ENCODE data around the gene ASAH2. TPM values are rescaled to one million over a fixed set of nuclear protein-coding genes. Genes with fewer than 3 reads are reported as not detected.
"Not testable (repeated sequence)": the region's sequence is repeated elsewhere in the genome, so short reads cannot be mapped to it uniquely, and the experiment has no call there.

The ASAH2 gene
- total and polyA plus RNA-seq, 2 donors (not counting 1 experiment from before 2014, with no cell fraction given) = 0.25 to 0.44 TPM

DNA sequence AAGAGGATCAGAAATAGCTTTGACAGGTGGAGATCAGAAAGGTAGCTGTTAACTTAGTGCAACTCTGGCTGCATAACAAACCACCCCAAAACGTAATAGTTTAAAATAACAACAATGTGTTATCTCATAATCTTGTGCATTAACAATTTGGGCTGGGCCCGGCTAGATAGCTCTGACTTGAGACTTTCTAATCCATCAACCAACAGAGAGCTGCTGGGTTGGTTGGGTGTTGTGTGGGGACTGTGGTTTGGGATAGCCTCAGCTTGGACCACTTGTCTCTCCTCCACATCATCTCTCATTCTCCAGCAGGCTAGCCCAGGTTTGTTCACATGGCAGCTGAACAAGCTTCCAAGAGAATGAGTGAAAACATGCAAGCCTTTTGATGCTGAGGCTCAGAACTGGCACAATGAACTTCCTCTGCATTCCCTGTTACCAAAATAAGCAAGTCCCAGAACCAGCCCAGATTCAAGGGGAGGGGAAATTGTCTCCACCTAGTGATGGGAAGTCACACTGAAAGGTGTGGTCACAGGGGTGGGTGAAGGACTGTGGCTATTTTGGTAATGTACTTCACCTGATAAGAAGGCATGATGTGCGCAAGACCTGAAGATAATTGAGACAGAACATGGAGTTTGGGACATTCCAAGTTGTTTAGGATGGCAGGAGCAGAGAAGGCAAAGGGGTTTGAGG lies 20.4 kb upstream of the ASAH2 start:
- Histone ChIP-seq H3K36me3 (replicated peaks in 1 of 2; ENCODE audit: control extremely low read depth in 1 of 2, control insufficient read depth in 1 of 2, extremely low read depth in 1 of 2, insufficient read depth in 2 of 2, low read length in 1 of 2) (no peaks in the 10 kb centered on the region), H3K4me3 (ENCODE audit: control extremely low read depth in 1 of 5, extremely low read depth in 1 of 5, insufficient read depth in 1 of 5, low read depth in 2 of 5, low read length in 4 of 5) (no peak overlapping the region), H3K4me1 (ENCODE audit: control insufficient read depth in 2 of 2, insufficient read depth in 2 of 2, low read length in 2 of 2) (no peaks in the 10 kb centered on the region), H4K20me1 (ENCODE audit: control insufficient read depth, insufficient read depth, low read length, poor library complexity, severe bottlenecking) (no peaks in the 10 kb centered on the region), H3K79me2 (ENCODE audit: control insufficient read depth, insufficient read depth, low read length) (no peaks in the 10 kb centered on the region), H3K9ac (ENCODE audit: low read length) (no peak overlapping the region), H3K4me2 (replicated peaks; ENCODE audit: low read depth, low read length, poor library complexity, severe bottlenecking) (no peak overlapping the region), H3K27me3 (replicated peaks in 1 of 4; ENCODE audit: control extremely low read depth in 1 of 4, control insufficient read depth in 3 of 4, insufficient read depth in 4 of 4, low read length in 3 of 4) (peaks cover 0 to 7% (median 3%) of the 10 kb centered on the region in 4 experiments), H2AFZ (ENCODE audit: insufficient read depth, low read depth, low read length, poor library complexity, severe bottlenecking) (no peak overlapping the region), H3K9me3 (ENCODE audit: control extremely low read depth in 1 of 3, control insufficient read depth in 2 of 3, insufficient read depth in 1 of 3, low read length in 2 of 3) (no peaks in the 10 kb centered on the region), H3K27ac (ENCODE audit: low read length in 2 of 2) (no peak overlapping the region)
- H3K4me1 Mint-ChIP-seq = no peaks in the 10 kb centered on the region
- CTCF ChIA-PET = interaction anchor here (1.0 kb wide), 1 partner anchor 252 kb away, joined by 3 read pairs; no protein-coding TSS in a partner anchor
- TF ChIP-seq, protein P1, sequence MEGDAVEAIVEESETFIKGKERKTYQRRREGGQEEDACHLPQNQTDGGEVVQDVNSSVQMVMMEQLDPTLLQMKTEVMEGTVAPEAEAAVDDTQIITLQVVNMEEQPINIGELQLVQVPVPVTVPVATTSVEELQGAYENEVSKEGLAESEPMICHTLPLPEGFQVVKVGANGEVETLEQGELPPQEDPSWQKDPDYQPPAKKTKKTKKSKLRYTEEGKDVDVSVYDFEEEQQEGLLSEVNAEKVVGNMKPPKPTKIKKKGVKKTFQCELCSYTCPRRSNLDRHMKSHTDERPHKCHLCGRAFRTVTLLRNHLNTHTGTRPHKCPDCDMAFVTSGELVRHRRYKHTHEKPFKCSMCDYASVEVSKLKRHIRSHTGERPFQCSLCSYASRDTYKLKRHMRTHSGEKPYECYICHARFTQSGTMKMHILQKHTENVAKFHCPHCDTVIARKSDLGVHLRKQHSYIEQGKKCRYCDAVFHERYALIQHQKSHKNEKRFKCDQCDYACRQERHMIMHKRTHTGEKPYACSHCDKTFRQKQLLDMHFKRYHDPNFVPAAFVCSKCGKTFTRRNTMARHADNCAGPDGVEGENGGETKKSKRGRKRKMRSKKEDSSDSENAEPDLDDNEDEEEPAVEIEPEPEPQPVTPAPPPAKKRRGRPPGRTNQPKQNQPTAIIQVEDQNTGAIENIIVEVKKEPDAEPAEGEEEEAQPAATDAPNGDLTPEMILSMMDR (IDR thresholded peaks at IDR 0.05) = no peak
- TF ChIP-seq EZH2 (IDR thresholded peaks at IDR 0.05; ENCODE audit: borderline replicate concordance, insufficient read depth, low read depth, low read length, poor library complexity, severe bottlenecking) = no peak
- ATAC-seq (ENCODE audit: low read depth) (no peak), DNase-seq (no peak)
- no peak overlapping the region for H3K4me3 Mint-ChIP-seq
- no peaks in the 10 kb centered on the region for H3K9me3 Mint-ChIP-seq (ENCODE audit: insufficient read depth)
- intact Hi-C loops (cut with micrococcal nuclease) = loop anchor here (10.0 kb wide), 1 partner anchor 353 kb away; the partner anchor contains the start of gene SGMS1
- H3K27me3 Mint-ChIP-seq = peaks cover 9% of the 10 kb centered on the region
- WGBS (ENCODE audit: insufficient coverage) = 89% methylated on average over 1 of the region's 3 CpGs
- H3K27ac Mint-ChIP-seq = no peak overlapping the region
- POLR2A ChIA-PET = no interaction called here

DNA sequence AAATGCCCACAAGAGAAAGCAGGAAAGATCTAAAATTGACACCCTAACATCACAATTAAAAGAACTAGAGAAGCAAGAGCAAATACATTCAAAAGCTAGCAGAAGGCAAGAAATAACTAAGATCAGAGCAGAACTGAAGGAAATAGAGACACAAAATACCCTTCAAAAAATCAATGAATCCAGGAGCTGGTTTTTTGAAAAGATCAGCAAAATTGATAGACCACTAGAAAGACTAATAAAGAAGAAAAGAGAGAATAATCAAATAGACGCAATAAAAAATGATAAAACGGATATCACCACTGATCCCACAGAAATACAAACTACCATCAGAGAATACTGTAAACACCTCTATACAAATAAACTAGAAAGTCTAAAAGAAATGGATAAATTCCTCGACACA lies 16.6 kb upstream of the ASAH2 start:
- peaks cover 31% of the 10 kb centered on the region for H3K27me3 Mint-ChIP-seq
- CTCF ChIA-PET; ATAC-seq (ENCODE audit: low read depth); H3K27me3 ChIP-seq (replicated peaks in 1 of 4; ENCODE audit: control extremely low read depth in 1 of 4, control insufficient read depth in 3 of 4, insufficient read depth in 4 of 4, low read length in 3 of 4); H3K36me3 ChIP-seq (replicated peaks in 1 of 2; ENCODE audit: control extremely low read depth in 1 of 2, control insufficient read depth in 1 of 2, extremely low read depth in 1 of 2, insufficient read depth in 2 of 2, low read length in 1 of 2); H3K4me3 ChIP-seq (ENCODE audit: control extremely low read depth in 1 of 5, extremely low read depth in 1 of 5, insufficient read depth in 1 of 5, low read depth in 2 of 5, low read length in 4 of 5); H4K20me1 ChIP-seq (ENCODE audit: control insufficient read depth, insufficient read depth, low read length, poor library complexity, severe bottlenecking); H3K9me3 ChIP-seq (ENCODE audit: control extremely low read depth in 1 of 3, control insufficient read depth in 2 of 3, insufficient read depth in 1 of 3, low read length in 2 of 3); H3K4me3 Mint-ChIP-seq; H2AFZ ChIP-seq (ENCODE audit: insufficient read depth, low read depth, low read length, poor library complexity, severe bottlenecking); DNase-seq; H3K9me3 Mint-ChIP-seq (ENCODE audit: insufficient read depth); H3K4me2 ChIP-seq (replicated peaks; ENCODE audit: low read depth, low read length, poor library complexity, severe bottlenecking); intact Hi-C loops (cut with micrococcal nuclease); H3K9ac ChIP-seq (ENCODE audit: low read length); POLR2A ChIA-PET; H3K27ac Mint-ChIP-seq; H3K4me1 ChIP-seq (ENCODE audit: control insufficient read depth in 2 of 2, insufficient read depth in 2 of 2, low read length in 2 of 2); H3K4me1 Mint-ChIP-seq; H3K27ac ChIP-seq (ENCODE audit: low read length in 2 of 2); H3K79me2 ChIP-seq (ENCODE audit: control insufficient read depth, insufficient read depth, low read length): not testable (repeated sequence)
- WGBS (ENCODE audit: insufficient coverage) = no CpG with 5 or more reads among the region's 3 CpGs

DNA sequence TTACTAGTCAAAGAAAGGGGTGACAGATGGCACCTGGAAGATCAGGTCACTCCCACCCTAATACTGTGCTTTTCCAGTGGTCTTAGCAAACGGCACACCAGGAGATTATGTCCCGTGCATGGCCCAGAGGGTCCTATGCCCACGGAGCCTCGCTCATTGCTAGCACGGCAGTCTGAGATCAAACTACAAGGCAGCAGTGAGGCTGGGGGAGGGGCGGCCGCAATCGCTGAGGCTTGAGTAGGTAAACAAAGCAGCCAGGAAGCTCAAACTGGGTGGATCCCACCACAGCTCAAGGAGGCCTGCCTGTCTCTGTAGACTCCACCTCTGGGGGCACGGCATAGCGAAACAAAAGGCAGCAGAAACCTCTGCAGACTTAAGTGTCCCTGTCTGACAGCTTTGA lies 11.3 kb upstream of the ASAH2 start:
- ATAC-seq (ENCODE audit: low read depth); H3K27ac ChIP-seq (ENCODE audit: low read length in 2 of 2); POLR2A ChIA-PET; intact Hi-C loops (cut with micrococcal nuclease); H3K4me3 ChIP-seq (ENCODE audit: control extremely low read depth in 1 of 5, extremely low read depth in 1 of 5, insufficient read depth in 1 of 5, low read depth in 2 of 5, low read length in 4 of 5); H3K9ac ChIP-seq (ENCODE audit: low read length); H3K4me2 ChIP-seq (replicated peaks; ENCODE audit: low read depth, low read length, poor library complexity, severe bottlenecking); H3K9me3 ChIP-seq (ENCODE audit: control extremely low read depth in 1 of 3, control insufficient read depth in 2 of 3, insufficient read depth in 1 of 3, low read length in 2 of 3); H2AFZ ChIP-seq (ENCODE audit: insufficient read depth, low read depth, low read length, poor library complexity, severe bottlenecking); H3K9me3 Mint-ChIP-seq (ENCODE audit: insufficient read depth); H3K27ac Mint-ChIP-seq; H3K27me3 ChIP-seq (replicated peaks in 1 of 4; ENCODE audit: control extremely low read depth in 1 of 4, control insufficient read depth in 3 of 4, insufficient read depth in 4 of 4, low read length in 3 of 4); H3K79me2 ChIP-seq (ENCODE audit: control insufficient read depth, insufficient read depth, low read length); CTCF ChIA-PET; H4K20me1 ChIP-seq (ENCODE audit: control insufficient read depth, insufficient read depth, low read length, poor library complexity, severe bottlenecking); H3K36me3 ChIP-seq (replicated peaks in 1 of 2; ENCODE audit: control extremely low read depth in 1 of 2, control insufficient read depth in 1 of 2, extremely low read depth in 1 of 2, insufficient read depth in 2 of 2, low read length in 1 of 2): not testable (repeated sequence)
- Mint-ChIP-seq H3K27me3 (peaks cover 35% of the 10 kb centered on the region), H3K4me1 (peaks cover 34% of the 10 kb centered on the region), H3K4me3 (peak overlapping the region; percentile 60)
- H3K4me1 ChIP-seq (ENCODE audit: control insufficient read depth in 2 of 2, insufficient read depth in 2 of 2, low read length in 2 of 2) = peaks cover 21 to 27% of the 10 kb centered on the region in 2 donors
- DNase-seq = peak; percentile 8
- 84% methylated on average over 10 of the region's 10 CpGs for WGBS (ENCODE audit: insufficient coverage)

Data from B cell (primary cell).